ENCODE results near the gene HOOK2. TPM values are rescaled to one million over a fixed set of nuclear protein-coding genes. Genes with fewer than 3 reads are reported as not detected.

HOOK2 gene
- total RNA-seq, 4 donors from 2014 or later: 13.5 to 24.1 (median 14.6) TPM

GRCh38 chr19:12772323-12772722, 3.0 kb downstream of the HOOK2 start:
- WGBS, 2 donors (ENCODE audit: low coverage in 1 of 2): 67 to 71% methylated on average over 1 of the region's 4 CpGs
- peaks cover 0 to 12% (median 6%) of the 10 kb centered on the region in 3 donors for H3K4me1 ChIP-seq
- H3K27ac ChIP-seq: no peak overlapping the region
- H3K36me3 ChIP-seq: peaks cover 0 to 27% of the 10 kb centered on the region in 2 donors
- no peaks in the 10 kb centered on the region for H3K27me3 ChIP-seq
- no peak overlapping the region for H3K4me3 ChIP-seq
- ATAC-seq: no peak
- no peaks in the 10 kb centered on the region for H3K9me3 ChIP-seq
- TF ChIP-seq CTCF (IDR thresholded peaks at IDR 0.05) (no peak), POLR2A (IDR thresholded peaks at IDR 0.05) (no peak), POLR2AphosphoS5 (IDR thresholded peaks at IDR 0.05) (no peak), EP300 (IDR thresholded peaks at IDR 0.05) (no peak)

- H3K4me1 ChIP-seq: peaks cover 0 to 14% (median 3%) of the 10 kb centered on the region in 3 donors
- no peak overlapping the region for H3K4me3 ChIP-seq
- ATAC-seq: no peak
- H3K36me3 ChIP-seq: peaks cover 0 to 33% of the 10 kb centered on the region in 2 donors
- no peaks in the 10 kb centered on the region for H3K9me3 ChIP-seq
- no peaks in the 10 kb centered on the region for H3K27me3 ChIP-seq
- no CpG with 5 or more reads among the region's 13 CpGs for WGBS, 2 donors (ENCODE audit: low coverage in 1 of 2)
- TF ChIP-seq POLR2AphosphoS5 (IDR thresholded peaks at IDR 0.05): no peak
- no peak for TF ChIP-seq POLR2A (IDR thresholded peaks at IDR 0.05)
- no peak for TF ChIP-seq CTCF (IDR thresholded peaks at IDR 0.05)
- TF ChIP-seq EP300 (IDR thresholded peaks at IDR 0.05): no peak
- no peak overlapping the region for H3K27ac ChIP-seq
Measured at GRCh38 chr19:12770922-12771321, 4.4 kb downstream of the HOOK2 start.

- H3K27ac ChIP-seq: no peak overlapping the region
- TF ChIP-seq POLR2A (IDR thresholded peaks at IDR 0.05): no peak
- no peak for TF ChIP-seq POLR2AphosphoS5 (IDR thresholded peaks at IDR 0.05)
- no peak for TF ChIP-seq CTCF (IDR thresholded peaks at IDR 0.05)
- TF ChIP-seq EP300 (IDR thresholded peaks at IDR 0.05): no peak
- H3K4me3 ChIP-seq: no peak overlapping the region
- H3K27me3 ChIP-seq: no peaks in the 10 kb centered on the region
- no peaks in the 10 kb centered on the region for H3K9me3 ChIP-seq
- H3K4me1 ChIP-seq: peaks cover 0 to 11% (median under 1%) of the 10 kb centered on the region in 3 donors
- no peak for ATAC-seq
- peaks cover 0 to 44% of the 10 kb centered on the region in 2 donors for H3K36me3 ChIP-seq
- 75% methylated on average over 4 of the region's 37 CpGs; no CpG with 5 or more reads in 1 of the 2 donors for WGBS, 2 donors (ENCODE audit: low coverage in 1 of 2)
Measured at GRCh38 chr19:12769689-12770088, 5.7 kb downstream of the HOOK2 start.

- WGBS, 2 donors (ENCODE audit: low coverage in 1 of 2): 94% methylated on average over 6 of the region's 15 CpGs; no CpG with 5 or more reads in 1 of the 2 donors
- Histone ChIP-seq H3K27me3 (no peaks in the 10 kb centered on the region), H3K27ac (no peak overlapping the region), H3K4me1 (peaks cover 0 to 9% (median 0%) of the 10 kb centered on the region in 3 donors), H3K9me3 (no peaks in the 10 kb centered on the region), H3K4me3 (no peak overlapping the region), H3K36me3 (peaks cover 0 to 63% of the 10 kb centered on the region in 2 donors)
- ATAC-seq: no peak
- no peak for TF ChIP-seq POLR2A (IDR thresholded peaks at IDR 0.05)
- no peak for TF ChIP-seq CTCF (IDR thresholded peaks at IDR 0.05)
- no peak for TF ChIP-seq POLR2AphosphoS5 (IDR thresholded peaks at IDR 0.05)
- TF ChIP-seq EP300 (IDR thresholded peaks at IDR 0.05): no peak
Measured at GRCh38 chr19:12767666-12768065, 7.7 kb downstream of the HOOK2 start.

GRCh38 chr19:12767150-12767549, 8.2 kb downstream of the HOOK2 start:
- H3K27ac ChIP-seq: no peak overlapping the region
- H3K4me1 ChIP-seq: peaks cover 0 to 9% (median 0%) of the 10 kb centered on the region in 3 donors
- H3K36me3 ChIP-seq: peaks cover 0 to 66% of the 10 kb centered on the region in 2 donors
- no peak overlapping the region for H3K4me3 ChIP-seq
- 92% methylated on average over 6 of the region's 11 CpGs; no CpG with 5 or more reads in 1 of the 2 donors for WGBS, 2 donors (ENCODE audit: low coverage in 1 of 2)
- no peaks in the 10 kb centered on the region for H3K27me3 ChIP-seq
- no peak for TF ChIP-seq CTCF (IDR thresholded peaks at IDR 0.05)
- no peak for TF ChIP-seq POLR2A (IDR thresholded peaks at IDR 0.05)
- TF ChIP-seq EP300 (IDR thresholded peaks at IDR 0.05): no peak
- ATAC-seq: no peak
- H3K9me3 ChIP-seq: no peaks in the 10 kb centered on the region

Measured in gastroesophageal sphincter (tissue), 4 donors.